GM12878 (cell line): ENCODE data around the gene CD86. TPM values are rescaled to one million over a fixed set of nuclear protein-coding genes. Genes with fewer than 3 reads are reported as not detected.

Experiments used
- ATF7 ChIP-seq: fragments of 450-650 bp; IDR thresholded peaks from 2 replicates; pipeline ENCODE4 v1.6.1; 2016; ENCODE audit warnings: low read depth, mild to moderate bottlenecking
- BACH1 ChIP-seq: fragments of 450-650 bp; IDR thresholded peaks from 2 replicates; pipeline ENCODE4 v1.6.1; 2017; ENCODE audit warnings: mild to moderate bottlenecking, borderline replicate concordance
- BCL11A ChIP-seq: IDR thresholded peaks from 2 replicates; pipeline ENCODE4 v1.6.1; 2011; ENCODE audit warnings: low read depth, low read length
- BMI1 ChIP-seq: fragments of 450-650 bp; IDR thresholded peaks from 2 replicates; pipeline ENCODE4 v1.6.1; 2016; ENCODE audit warnings: mild to moderate bottlenecking, moderate library complexity, borderline replicate concordance
- CBFB ChIP-seq: IDR thresholded peaks from 2 replicates; pipeline ENCODE4 v1.6.1; 2016; ENCODE audit warnings: antibody characterized with exemption, low read depth
- CBX5 ChIP-seq: sonication (generic); IDR thresholded peaks from 2 replicates; pipeline ENCODE4 v1.6.1; 2016; ENCODE audit warnings: low read depth, moderate library complexity, mild to moderate bottlenecking, inconsistent platforms
- CHD4 ChIP-seq: fragments of 200-600 bp; sonication (generic); IDR thresholded peaks from 2 replicates; pipeline ENCODE4 v1.6.1; 2016; ENCODE audit warnings: mild to moderate bottlenecking
- E2F8 ChIP-seq: fragments of 450-650 bp; IDR thresholded peaks from 2 replicates; pipeline ENCODE4 v1.6.1; 2018; ENCODE audit warnings: mild to moderate bottlenecking, low read depth, moderate library complexity; ENCODE audit not compliant: partially characterized antibody
- EED ChIP-seq: sonication (generic); IDR thresholded peaks from 2 replicates; pipeline ENCODE4 v1.6.1; 2016; ENCODE audit warnings: antibody characterized with exemption, low read depth
- GATAD2B ChIP-seq: fragments of 450-650 bp; conservative IDR thresholded peaks from 2 replicates; pipeline ENCODE4 v1.6.1; 2017; ENCODE audit warnings: low read depth, mild to moderate bottlenecking, moderate library complexity
- KAT2A ChIP-seq: conservative IDR thresholded peaks from 2 replicates; pipeline ENCODE4 v1.6.1; 2011; ENCODE audit warnings: low read depth, low read length; ENCODE audit not compliant: control insufficient read depth
- MYC ChIP-seq: IDR thresholded peaks from 2 replicates; pipeline ENCODE4 v1.6.1; 2011; ENCODE audit warnings: mild to moderate bottlenecking, low read length, moderate library complexity, inconsistent platforms; ENCODE audit not compliant: insufficient read depth, insufficient replicate concordance, insufficient read length, severe bottlenecking
- NFIC ChIP-seq: IDR thresholded peaks from 2 replicates; pipeline ENCODE4 v1.6.1; 2012; ENCODE audit warnings: low read depth, mild to moderate bottlenecking, inconsistent platforms, low read length, moderate library complexity
- NR2C1 ChIP-seq: fragments of 450-650 bp; IDR thresholded peaks from 2 replicates; pipeline ENCODE4 v1.6.1; 2017; ENCODE audit warnings: antibody characterized with exemption, mild to moderate bottlenecking, moderate library complexity
- NR2F1 ChIP-seq: fragments of 450-650 bp; conservative IDR thresholded peaks from 2 replicates; pipeline ENCODE4 v1.6.1; 2017; ENCODE audit warnings: mild to moderate bottlenecking
- RAD21 ChIP-seq: IDR thresholded peaks from 2 replicates; pipeline ENCODE4 v1.6.1; 2011; ENCODE audit warnings: mild to moderate bottlenecking, low read depth, low read length, moderate library complexity; ENCODE audit not compliant: insufficient read depth
- RUNX3 ChIP-seq: IDR thresholded peaks from 2 replicates; pipeline ENCODE4 v1.6.1; 2012; ENCODE audit warnings: low read length, inconsistent platforms
- SIN3A ChIP-seq: IDR thresholded peaks from 2 replicates; pipeline ENCODE4 v1.6.1; 2012; ENCODE audit warnings: low read depth, low read length, improper control_type of control experiment
- SMC3 ChIP-seq: IDR thresholded peaks from 2 replicates; pipeline ENCODE4 v1.6.1; 2011; ENCODE audit warnings: low read length, improper control_type of control experiment, borderline replicate concordance
- YY1 ChIP-seq: IDR thresholded peaks from 2 replicates; pipeline ENCODE4 v1.6.1; 2011; ENCODE audit warnings: low read depth, mild to moderate bottlenecking, low read length
- ZBED1 ChIP-seq: IDR thresholded peaks from 2 replicates; pipeline ENCODE4 v1.6.1; 2016; ENCODE audit warnings: borderline replicate concordance
- polyA plus RNA-seq, 11 experiments: library from polyadenylated mRNA; depleted of rRNA in 4 of 11; unstranded in 6 of 11; stranded (reverse) in 5 of 11; fragments of >200 nt; fragmentation: Nextera tagmentation in 4 of 11; fragmentation: Illumina TruSeq in 1 of 11; extraction: Ambion mirVana in 4 of 11; extraction: Trizol in 1 of 11; gene quantifications; 1 replicate in 1 of 11; 2 replicates in 10 of 11; pipeline versions ENCODE4 v1.2.1 to v1.2.3, GENCODE V29; 2011 to 2016; ENCODE audit warnings: inconsistent platforms in 2 of 11, missing spikeins in 2 of 11, low read depth in 1 of 11
- total RNA-seq, 4 experiments: library from RNA; depleted of rRNA in 3 of 4; stranded (reverse); fragments of >200 nt in 3 of 4; fragmentation: Illumina TruSeq in 1 of 4; extraction: Trizol in 1 of 4; gene quantifications; 2 replicates each; pipeline versions ENCODE4 v1.2.1 to v1.2.3, GENCODE V29; 2013 to 2021
- TF ChIP-seq, protein P1 (sequence below): fragments of 450-650 bp; IDR thresholded peaks from 2 replicates; pipeline ENCODE4 v1.6.1; 2017; ENCODE audit warnings: mild to moderate bottlenecking, moderate library complexity
- TF ChIP-seq, protein P2 (sequence below): fragments of 450-650 bp; IDR thresholded peaks from 2 replicates; pipeline ENCODE4 v1.6.1; 2018; ENCODE audit warnings: borderline replicate concordance, mild to moderate bottlenecking; ENCODE audit not compliant: partially characterized antibody

The CD86 gene
- total and polyA plus RNA-seq, 10 of the 15 experiments (the other 5 are each of a cell fraction or from before 2014, with no cell fraction given), result 40.9 to 100 (median 55.5) TPM

GRCh38 chr3:122079524-122080206 is 24.5 kb downstream of the CD86 start (continued):
- TF ChIP-seq, protein P1, sequence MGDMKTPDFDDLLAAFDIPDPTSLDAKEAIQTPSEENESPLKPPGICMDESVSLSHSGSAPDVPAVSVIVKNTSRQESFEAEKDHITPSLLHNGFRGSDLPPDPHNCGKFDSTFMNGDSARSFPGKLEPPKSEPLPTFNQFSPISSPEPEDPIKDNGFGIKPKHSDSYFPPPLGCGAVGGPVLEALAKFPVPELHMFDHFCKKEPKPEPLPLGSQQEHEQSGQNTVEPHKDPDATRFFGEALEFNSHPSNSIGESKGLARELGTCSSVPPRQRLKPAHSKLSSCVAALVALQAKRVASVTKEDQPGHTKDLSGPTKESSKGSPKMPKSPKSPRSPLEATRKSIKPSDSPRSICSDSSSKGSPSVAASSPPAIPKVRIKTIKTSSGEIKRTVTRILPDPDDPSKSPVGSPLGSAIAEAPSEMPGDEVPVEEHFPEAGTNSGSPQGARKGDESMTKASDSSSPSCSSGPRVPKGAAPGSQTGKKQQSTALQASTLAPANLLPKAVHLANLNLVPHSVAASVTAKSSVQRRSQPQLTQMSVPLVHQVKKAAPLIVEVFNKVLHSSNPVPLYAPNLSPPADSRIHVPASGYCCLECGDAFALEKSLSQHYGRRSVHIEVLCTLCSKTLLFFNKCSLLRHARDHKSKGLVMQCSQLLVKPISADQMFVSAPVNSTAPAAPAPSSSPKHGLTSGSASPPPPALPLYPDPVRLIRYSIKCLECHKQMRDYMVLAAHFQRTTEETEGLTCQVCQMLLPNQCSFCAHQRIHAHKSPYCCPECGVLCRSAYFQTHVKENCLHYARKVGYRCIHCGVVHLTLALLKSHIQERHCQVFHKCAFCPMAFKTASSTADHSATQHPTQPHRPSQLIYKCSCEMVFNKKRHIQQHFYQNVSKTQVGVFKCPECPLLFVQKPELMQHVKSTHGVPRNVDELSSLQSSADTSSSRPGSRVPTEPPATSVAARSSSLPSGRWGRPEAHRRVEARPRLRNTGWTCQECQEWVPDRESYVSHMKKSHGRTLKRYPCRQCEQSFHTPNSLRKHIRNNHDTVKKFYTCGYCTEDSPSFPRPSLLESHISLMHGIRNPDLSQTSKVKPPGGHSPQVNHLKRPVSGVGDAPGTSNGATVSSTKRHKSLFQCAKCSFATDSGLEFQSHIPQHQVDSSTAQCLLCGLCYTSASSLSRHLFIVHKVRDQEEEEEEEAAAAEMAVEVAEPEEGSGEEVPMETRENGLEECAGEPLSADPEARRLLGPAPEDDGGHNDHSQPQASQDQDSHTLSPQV, result no peak
- TF ChIP-seq SIN3A (no peak), YY1 (peak; percentile 83), NR2C1 (no peak), E2F8 (no peak), ZBED1 (0 out of 2 replicates have a peak, but pooled peaks have one; percentile 33), RAD21 (no peak), CHD4 (no peak), NFIC (peak; percentile 27; the same call in 1 of the 2 replicates), BMI1 (no peak), BCL11A (0 out of 2 replicates have a peak, but pooled peaks have one; percentile 3), SMC3 (no peak), CBFB (no peak), BACH1 (no peak), MYC (no peak), RUNX3 (0 out of 2 replicates have a peak, but pooled peaks have one; percentile 13), EED (peak; percentile 22; the same call in 1 of the 2 replicates), GATAD2B (no peak), KAT2A (no peak), NR2F1 (no peak), ATF7 (no peak), CBX5 (no peak)
- TF ChIP-seq, protein P2, sequence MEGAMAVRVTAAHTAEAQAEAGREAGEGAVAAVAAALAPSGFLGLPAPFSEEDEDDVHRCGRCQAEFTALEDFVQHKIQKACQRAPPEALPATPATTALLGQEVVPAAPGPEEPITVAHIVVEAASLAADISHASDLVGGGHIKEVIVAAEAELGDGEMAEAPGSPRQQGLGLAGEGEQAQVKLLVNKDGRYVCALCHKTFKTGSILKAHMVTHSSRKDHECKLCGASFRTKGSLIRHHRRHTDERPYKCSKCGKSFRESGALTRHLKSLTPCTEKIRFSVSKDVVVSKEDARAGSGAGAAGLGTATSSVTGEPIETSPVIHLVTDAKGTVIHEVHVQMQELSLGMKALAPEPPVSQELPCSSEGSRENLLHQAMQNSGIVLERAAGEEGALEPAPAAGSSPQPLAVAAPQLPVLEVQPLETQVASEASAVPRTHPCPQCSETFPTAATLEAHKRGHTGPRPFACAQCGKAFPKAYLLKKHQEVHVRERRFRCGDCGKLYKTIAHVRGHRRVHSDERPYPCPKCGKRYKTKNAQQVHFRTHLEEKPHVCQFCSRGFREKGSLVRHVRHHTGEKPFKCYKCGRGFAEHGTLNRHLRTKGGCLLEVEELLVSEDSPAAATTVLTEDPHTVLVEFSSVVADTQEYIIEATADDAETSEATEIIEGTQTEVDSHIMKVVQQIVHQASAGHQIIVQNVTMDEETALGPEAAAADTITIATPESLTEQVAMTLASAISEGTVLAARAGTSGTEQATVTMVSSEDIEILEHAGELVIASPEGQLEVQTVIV, result no peak
